Stimulated activated CD4-positive, alpha-beta T cell treated with anti-CD3 and anti-CD28 coated beads, Interleukin-12 subunit alpha, Interleukin-12 subunit beta, amount 100 ng/mL, for 24 hours (primary cell): ENCODE results near the gene DLK2.
"Not testable (repeated sequence)": the region's sequence is repeated elsewhere in the genome, so short reads cannot be mapped to it uniquely, and the experiment has no call there.

Experiments
- DNase-seq, 2 experiments: peaks; one replicate each; pipeline ENCODE4 v3.0.0-alpha.2; 2020; ENCODE audit warnings: low read depth in 2 of 2

Gene DLK2

DNA sequence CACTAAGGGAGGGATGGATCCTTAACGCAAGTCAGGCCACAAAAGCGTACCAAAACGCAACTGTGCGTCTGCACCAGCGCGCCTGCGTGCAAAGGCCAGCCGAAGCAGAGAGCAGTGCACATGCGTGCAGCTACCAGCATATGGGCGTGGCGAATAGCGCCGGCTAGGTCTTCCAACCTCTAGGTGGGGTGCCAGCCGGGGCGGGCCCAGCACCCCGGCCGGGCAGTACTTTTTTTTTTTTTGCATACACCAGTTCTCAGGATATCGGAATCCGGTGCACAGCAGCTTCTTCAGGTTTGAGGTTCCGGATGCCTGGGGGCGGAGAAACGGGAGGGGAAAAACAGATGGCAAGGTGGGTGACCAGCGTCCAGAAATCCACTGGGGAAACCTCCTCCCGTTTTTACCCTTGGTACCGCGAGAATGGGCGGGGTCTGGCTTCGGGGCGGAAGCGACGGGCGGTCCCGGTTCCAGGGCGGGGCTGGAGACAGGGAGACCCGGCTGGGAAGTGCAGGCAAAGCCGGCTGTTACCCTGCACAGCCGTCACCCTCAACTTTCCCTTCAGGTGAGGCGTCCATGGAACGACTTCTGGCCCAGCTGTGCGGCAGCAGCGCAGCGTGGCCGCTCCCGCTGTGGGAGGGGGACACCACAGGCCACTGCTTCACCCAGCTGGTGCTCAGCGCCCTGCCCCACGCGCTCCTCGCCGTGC lies 27.8 kb downstream of the DLK2 start, which contains the start of gene ABCC10:
ABCC10 (plus strand) TSS at position 136 of the 706 bp plus-strand sequence; CDS start at position 574, 438 bp downstream.
- peak; percentile 86 to 97 for DNase-seq

DNA sequence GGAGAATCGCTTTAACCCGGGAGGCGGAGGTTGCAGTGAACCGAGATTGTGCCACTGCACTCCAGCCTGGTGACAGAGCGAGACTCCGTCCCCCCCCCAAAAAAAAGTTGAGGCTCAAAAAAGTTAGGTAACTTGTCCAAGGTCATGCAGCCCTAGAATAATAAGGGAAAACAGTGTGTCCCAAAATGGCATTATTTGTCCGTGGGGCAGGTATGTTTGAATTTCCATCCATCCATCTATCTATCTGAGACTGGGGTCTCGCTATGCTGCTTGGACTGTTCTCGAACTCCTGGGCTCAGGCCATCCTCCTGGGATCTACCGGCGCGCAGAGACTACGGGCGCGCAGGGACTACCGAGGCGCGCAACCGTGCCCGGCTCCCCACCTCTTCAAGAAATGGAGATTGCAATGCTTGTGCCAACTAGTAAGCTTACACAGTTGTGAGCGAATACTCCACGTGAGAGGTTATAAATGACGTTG lies 28.4 kb downstream of the DLK2 start:
- no peak for DNase-seq

GRCh38 chr6:43425083-43425482 lies 30.3 kb downstream of the DLK2 start:
- DNase-seq = not testable (repeated sequence)

GRCh38 chr6:43421831-43422230 lies 33.5 kb downstream of the DLK2 start:
- DNase-seq = no peak

DNA sequence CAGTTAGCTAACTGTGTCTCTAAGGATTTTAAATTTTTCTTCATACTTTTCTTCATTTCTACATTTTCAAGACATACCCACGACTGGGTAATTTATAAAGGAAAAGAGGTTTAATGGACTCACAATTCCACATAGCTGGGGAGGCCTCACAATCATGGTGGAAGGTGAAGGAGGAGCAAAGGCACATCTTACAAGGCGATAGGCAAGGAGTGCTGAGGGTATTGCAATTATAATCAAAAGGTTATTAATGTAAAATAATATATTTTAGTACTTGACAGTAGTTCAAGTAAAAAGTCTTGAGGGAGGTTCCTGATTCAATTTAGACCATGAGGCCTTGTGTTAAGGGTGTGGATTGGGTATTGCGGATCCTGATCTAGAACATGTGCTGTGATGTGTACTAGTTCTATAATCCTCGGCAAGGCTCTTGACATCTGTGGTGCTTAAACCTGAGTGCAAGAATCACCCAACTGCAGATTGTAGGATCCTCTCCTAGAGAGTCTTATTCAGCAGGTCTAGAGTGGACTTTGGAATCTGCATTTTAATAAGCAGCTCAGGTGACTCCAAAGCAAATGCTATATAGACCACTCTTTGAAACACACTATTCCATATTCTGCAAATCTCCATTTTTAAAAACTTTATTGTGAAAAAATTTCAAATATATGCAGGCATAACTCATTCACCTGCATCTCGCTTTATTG lies 35.2 kb downstream of the DLK2 start:
- DNase-seq = no peak

DNA sequence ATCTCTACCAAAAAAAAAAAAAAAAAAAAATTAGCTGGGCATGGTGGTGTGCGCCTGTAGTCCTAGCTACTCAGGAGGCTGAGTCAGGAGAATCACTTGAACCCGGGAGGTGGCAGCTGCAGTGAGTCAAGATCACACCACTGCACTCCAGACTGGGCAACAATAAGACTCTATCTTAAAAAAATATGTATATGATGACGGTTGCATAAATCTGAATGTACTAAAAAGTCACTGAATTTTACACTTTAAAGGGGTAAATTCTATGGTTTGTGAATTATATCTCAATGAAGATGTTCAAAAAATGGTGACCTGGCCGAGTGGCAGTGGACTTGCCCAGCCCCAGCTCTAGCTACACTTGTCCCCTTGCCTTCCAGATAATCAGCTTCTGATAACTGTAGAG lies 38.4 kb downstream of the DLK2 start:
- no peak for DNase-seq

DNA sequence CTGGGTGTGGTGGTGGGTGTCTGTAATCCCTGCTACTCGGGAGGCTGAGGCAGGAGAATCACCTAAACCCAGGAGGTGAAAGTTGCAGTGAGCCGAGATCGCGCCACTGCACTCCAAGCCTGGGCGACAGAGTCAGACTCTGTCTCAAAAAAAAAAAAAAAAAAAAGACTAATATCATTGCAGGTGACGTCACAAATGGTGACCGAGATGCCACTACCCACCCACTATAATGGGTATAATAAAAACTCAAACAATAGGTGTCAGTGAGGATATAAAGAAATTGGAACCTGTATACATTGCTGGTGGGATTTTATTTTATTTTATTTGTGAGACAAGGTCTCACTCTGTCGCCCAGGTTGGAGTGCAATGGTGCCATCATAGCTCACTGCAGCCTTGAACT lies 40.1 kb downstream of the DLK2 start:
- DNase-seq = not testable (repeated sequence)

DNA sequence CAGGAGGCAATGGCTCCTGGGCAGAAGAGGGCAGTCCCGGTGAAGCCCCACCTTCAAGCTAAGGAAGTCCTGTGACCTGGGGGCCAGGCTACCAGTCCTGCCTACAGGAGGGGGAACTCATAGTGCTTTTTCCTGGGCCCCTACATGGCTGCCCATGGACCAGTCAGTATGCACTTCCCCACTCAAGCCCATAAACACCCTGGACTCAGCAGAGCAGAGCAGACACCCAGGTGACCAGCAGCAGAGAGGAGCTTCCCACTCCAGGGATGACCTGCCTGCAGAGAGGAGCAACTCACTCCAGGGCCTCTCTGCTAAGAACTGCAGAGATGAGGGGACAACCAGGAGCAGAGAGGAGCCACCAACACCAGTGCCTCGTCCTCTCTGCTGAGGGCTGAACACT lies 42.3 kb downstream of the DLK2 start:
- DNase-seq = no peak

- DNase-seq = no peak
These were observed 42.8 kb downstream of the DLK2 start for GRCh38 chr6:43412541-43412940.

- not testable (repeated sequence) for DNase-seq
These were observed 44.6 kb downstream of the DLK2 start for GRCh38 chr6:43410776-43411175.

DNA sequence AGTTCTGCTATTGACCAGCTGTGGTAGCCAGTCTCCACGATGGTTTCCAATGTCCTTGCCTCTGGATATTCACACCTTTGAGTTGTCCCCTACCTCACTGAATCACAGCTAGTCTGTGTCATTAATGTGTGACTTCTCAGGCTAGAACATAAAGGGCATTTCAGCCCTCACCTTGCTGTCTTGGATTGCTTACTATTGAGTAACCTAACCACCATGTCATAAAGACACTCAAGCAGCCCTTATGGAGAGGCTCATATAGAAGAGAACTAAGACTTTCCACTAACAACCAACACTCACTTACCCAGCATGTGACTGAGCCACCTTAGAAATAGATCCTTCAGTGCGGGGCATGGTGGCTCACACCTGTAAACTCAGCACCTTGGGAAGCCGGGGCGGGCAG lies 47.1 kb downstream of the DLK2 start:
- DNase-seq = no peak

GRCh38 chr6:43407296-43407695 lies 48.1 kb downstream of the DLK2 start:
- no peak for DNase-seq

- no peak for DNase-seq
These were observed 50.0 kb downstream of the DLK2 start for GRCh38 chr6:43405354-43405753.

DNA sequence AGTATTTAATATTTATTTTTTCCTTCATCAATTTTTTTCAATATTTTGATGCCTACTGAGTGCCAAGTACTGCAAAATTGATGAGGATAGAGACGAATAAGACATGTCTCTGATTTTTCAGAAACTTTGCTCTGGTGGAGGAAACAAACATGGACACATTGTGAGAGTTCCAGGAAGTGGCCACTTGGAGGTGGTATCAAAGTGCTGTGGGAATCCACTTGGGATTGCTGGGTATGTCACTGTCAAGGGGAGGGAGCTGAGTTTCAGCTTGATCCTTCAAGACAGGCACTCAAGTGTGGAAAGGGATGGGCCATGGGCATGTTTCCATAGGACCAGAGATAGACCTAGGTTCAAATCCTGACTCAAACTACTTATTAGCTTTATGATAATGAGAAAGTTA lies 52.5 kb downstream of the DLK2 start:
- no peak for DNase-seq

DNA sequence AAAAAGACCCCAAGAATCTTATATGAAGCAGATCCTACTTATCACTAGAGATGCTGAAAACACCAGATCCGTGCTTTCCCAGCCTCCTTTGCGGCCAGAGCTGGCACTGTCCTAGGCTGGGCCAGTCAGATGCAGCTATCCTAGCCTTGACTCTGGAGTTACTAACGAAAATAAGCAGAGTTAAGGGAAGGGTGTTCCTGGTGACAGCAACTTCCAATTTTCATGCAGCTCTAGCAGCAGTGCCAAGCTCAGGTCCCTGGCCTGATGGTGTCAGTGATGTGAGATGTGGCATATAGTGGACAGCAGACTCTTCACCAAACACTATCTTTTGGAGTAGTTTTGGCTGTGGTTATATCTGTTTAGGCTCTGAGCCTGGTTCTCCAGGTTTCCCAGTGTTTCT lies 53.6 kb downstream of the DLK2 start:
- DNase-seq = no peak
